GM12878 (cell line): ENCODE data around the gene DISP2. TPM values are rescaled to one million over a fixed set of nuclear protein-coding genes. Genes with fewer than 3 reads are reported as not detected.

Experiments used
- ATAC-seq: fragments of 200-7000 bp; cut with Tn5 transposase; 3 replicates; pipeline ENCODE4 v1.9.1; 2020; ENCODE audit warnings: mild to moderate bottlenecking, moderate library complexity
- BruUV-seq: library from RNA; stranded (reverse); fragments of 400-500 nt; replicated peaks from 2 replicates; lab custom pipeline; 2021; lab: Mats Ljungman, UMichigan
- CTCF ChIA-PET: fragments of 300-600 bp; sonication (Branson Sonifier 250); formaldehyde crosslinking; extraction: SDS; loops from one replicate; lab custom pipeline; 2021; ENCODE audit warnings: inconsistent platforms; lab: Yijun Ruan, JAX
- POLR2A ChIA-PET: fragments of 350-600 bp; formaldehyde crosslinking; extraction: SDS; loops from one replicate; lab custom pipeline; 2021; ENCODE audit warnings: inconsistent platforms; lab: Charles Lee
- RAD21 ChIA-PET: fragments of 300-600 bp; sonication (Branson Sonifier 250); formaldehyde crosslinking; loops from one replicate; lab custom pipeline; 2023; ENCODE audit warnings: antibody characterized with exemption; ENCODE audit not compliant: unreplicated experiment; lab: Charles Lee
- SMC1A ChIA-PET: fragments of 300-600 bp; sonication (Branson Sonifier 250); formaldehyde crosslinking; loops from one replicate; lab custom pipeline; 2023; ENCODE audit not compliant: unreplicated experiment, uncharacterized antibody; lab: Charles Lee
- DNase-seq: peaks from one replicate; pipeline ENCODE4 v3.0.0-alpha.2; 2011; ENCODE audit warnings: low read depth, low spot score
- FAIRE-seq: peaks from 3 replicates; lab custom pipeline; 2011; peaks lifted over from hg19 to GRCh38; lab: Jason Lieb, UNC
- H2AFZ ChIP-seq: 2 replicates; pipeline ENCODE4 v1.6.0; 2011; ENCODE audit warnings: low read depth, low read length, control low read depth; ENCODE audit not compliant: control insufficient read depth
- H3K27ac ChIP-seq: 2 replicates; pipeline ENCODE4 v1.5.1; 2011; ENCODE audit warnings: control low read depth; ENCODE audit not compliant: control insufficient read depth, insufficient read depth
- H3K27me3 ChIP-seq, 2 experiments: replicated peaks in 1 of 2; 2 replicates each; pipeline versions ENCODE4 v1.6.0 to v1.6.1; 2011; ENCODE audit warnings: low read length in 1 of 2; ENCODE audit not compliant: control insufficient read depth in 2 of 2, insufficient read depth in 2 of 2
- H3K36me3 ChIP-seq, 2 experiments: 2 replicates each; pipeline ENCODE4 v1.5.1; 2011; ENCODE audit warnings: low read length in 1 of 2; ENCODE audit not compliant: control insufficient read depth in 2 of 2, insufficient read depth in 2 of 2
- H3K4me1 ChIP-seq: 2 replicates; pipeline ENCODE4 v1.6.1; 2011; ENCODE audit warnings: mild to moderate bottlenecking, low read length, moderate library complexity, mixed read lengths; ENCODE audit not compliant: control insufficient read depth, insufficient read depth
- H3K4me2 ChIP-seq: 2 replicates; pipeline ENCODE4 v1.6.0; 2011; ENCODE audit warnings: control low read depth; ENCODE audit not compliant: control insufficient read depth, insufficient read depth
- H3K4me3 ChIP-seq: fragments of 200-600 bp; sonication (generic); 2 replicates; pipeline ENCODE4 v1.5.1; 2016
- H3K79me2 ChIP-seq: 2 replicates; pipeline ENCODE4 v1.6.0; 2011; ENCODE audit warnings: low read length; ENCODE audit not compliant: control insufficient read depth, insufficient read depth
- H3K9ac ChIP-seq: 2 replicates; pipeline ENCODE4 v1.8.0; 2011; ENCODE audit warnings: low read length, control low read depth, mixed read lengths; ENCODE audit not compliant: control insufficient read depth, insufficient read depth
- H3K9me3 ChIP-seq: replicated peaks from 3 replicates; pipeline ENCODE4 v1.5.1; 2011; ENCODE audit warnings: mild to moderate bottlenecking, low read length; ENCODE audit not compliant: control insufficient read depth, insufficient read depth
- H4K20me1 ChIP-seq: 2 replicates; pipeline ENCODE4 v1.6.0; 2011; ENCODE audit not compliant: control insufficient read depth, insufficient read depth
- ATF2 ChIP-seq: IDR thresholded peaks from 2 replicates; pipeline ENCODE4 v1.6.1; 2012; ENCODE audit warnings: low read length, inconsistent platforms
- CHD2 ChIP-seq: IDR thresholded peaks from 2 replicates; pipeline ENCODE4 v1.6.1; 2011; ENCODE audit warnings: low read depth, low read length, improper control_type of control experiment, borderline replicate concordance
- DPF2 ChIP-seq: fragments of 450-650 bp; IDR thresholded peaks from 2 replicates; pipeline ENCODE4 v1.6.1; 2017; ENCODE audit warnings: mild to moderate bottlenecking
- E2F4 ChIP-seq: IDR thresholded peaks from 2 replicates; pipeline ENCODE4 v1.6.1; 2012; ENCODE audit warnings: low read depth, low read length, improper control_type of control experiment
- EED ChIP-seq: sonication (generic); IDR thresholded peaks from 2 replicates; pipeline ENCODE4 v1.6.1; 2016; ENCODE audit warnings: antibody characterized with exemption, low read depth
- FOXK2 ChIP-seq: fragments of 450-650 bp; IDR thresholded peaks from 2 replicates; pipeline ENCODE4 v1.6.1; 2017; ENCODE audit warnings: mild to moderate bottlenecking, moderate library complexity
- MTA2 ChIP-seq: fragments of 450-650 bp; IDR thresholded peaks from 2 replicates; pipeline ENCODE4 v1.6.1; 2016; ENCODE audit warnings: low read depth, mild to moderate bottlenecking, moderate library complexity
- NFYB ChIP-seq: IDR thresholded peaks from 2 replicates; pipeline ENCODE4 v1.6.1; 2011; ENCODE audit warnings: low read depth, mild to moderate bottlenecking, low read length, improper control_type of control experiment, moderate library complexity; ENCODE audit not compliant: insufficient read depth
- RB1 ChIP-seq: fragments of 450-650 bp; formaldehyde crosslinking; IDR thresholded peaks from 2 replicates; pipeline ENCODE4 v1.6.1; 2017; ENCODE audit warnings: mild to moderate bottlenecking, borderline replicate concordance
- SUZ12 ChIP-seq: fragments of 200-600 bp; sonication (generic); IDR thresholded peaks from one replicate; pipeline ENCODE4 v1.6.1; 2018; ENCODE audit warnings: antibody characterized with exemption, mild to moderate bottlenecking; ENCODE audit not compliant: unreplicated experiment
- WGBS: methylation state at CpG from one replicate; pipeline ENCODE4 v1.1.6; 2016; ENCODE audit warnings: low lambda C conversion rate; ENCODE audit not compliant: insufficient replicate concordance, insufficient coverage; ENCODE audit errors: missing lambda C conversion rate; 5-methylcytosine and 5-hydroxymethylcytosine counted together
- in situ Hi-C: fragments of 300-500 bp; cut with MboI; formaldehyde crosslinking; loops from 9 replicates; pipeline ENCODE4 v1.14.3; 2018; ENCODE audit warnings: mixed read lengths
- intact Hi-C: fragments of 100-400 bp; cut with micrococcal nuclease; formaldehyde crosslinking; loops from one replicate; pipeline ENCODE4 v1.14.2; 2022; ENCODE audit not compliant: unreplicated experiment
- polyA plus RNA-seq, 11 experiments: library from polyadenylated mRNA; depleted of rRNA in 4 of 11; unstranded in 6 of 11; stranded (reverse) in 5 of 11; fragments of >200 nt; fragmentation: Nextera tagmentation in 4 of 11; fragmentation: Illumina TruSeq in 1 of 11; extraction: Ambion mirVana in 4 of 11; extraction: Trizol in 1 of 11; gene quantifications; 1 replicate in 1 of 11; 2 replicates in 10 of 11; pipeline versions ENCODE4 v1.2.1 to v1.2.3, GENCODE V29; 2011 to 2016; ENCODE audit warnings: inconsistent platforms in 2 of 11, missing spikeins in 2 of 11, low read depth in 1 of 11
- total RNA-seq, 4 experiments: library from RNA; depleted of rRNA in 3 of 4; stranded (reverse); fragments of >200 nt in 3 of 4; fragmentation: Illumina TruSeq in 1 of 4; extraction: Trizol in 1 of 4; gene quantifications; 2 replicates each; pipeline versions ENCODE4 v1.2.1 to v1.2.3, GENCODE V29; 2013 to 2021

Gene DISP2
- total and polyA plus RNA-seq, 10 of the 15 experiments (the other 5 are each of a cell fraction or from before 2014, with no cell fraction given) = under 0.01 to 0.20 (median 0.12) TPM; not detected in 7

GRCh38 chr15:40413036-40413435 is 55.0 kb downstream of the DISP2 start (continued):
- TF ChIP-seq MTA2 = no peak
- no peak for TF ChIP-seq RB1

GRCh38 chr15:40414816-40415215 is 56.8 kb downstream of the DISP2 start:
- CTCF ChIA-PET = interaction anchor here (0.9 kb wide), 1 partner anchor 70 kb away, joined by 3 read pairs; no protein-coding TSS in a partner anchor
- Histone ChIP-seq H2AFZ (no peak overlapping the region), H4K20me1 (no peaks in the 10 kb centered on the region), H3K4me2 (no peak overlapping the region), H3K27ac (no peak overlapping the region), H3K9ac (no peak overlapping the region), H3K9me3 (no peaks in the 10 kb centered on the region), H3K79me2 (no peaks in the 10 kb centered on the region), H3K36me3 (peaks cover 28 to 35% of the 10 kb centered on the region in 2 experiments), H3K4me1 (no peaks in the 10 kb centered on the region), H3K4me3 (no peak overlapping the region), H3K27me3 (no peaks in the 10 kb centered on the region)
- intact Hi-C loops = no loop called here
- FAIRE-seq (no peak), DNase-seq (no peak), ATAC-seq (no peak)
- RAD21 ChIA-PET = no interaction called here
- 98% methylated on average over 7 of the region's 7 CpGs for WGBS
- POLR2A ChIA-PET = no interaction called here
- in situ Hi-C loops = no loop called here
- TF ChIP-seq ATF2 (no peak), NFYB (no peak), EED (no peak), CHD2 (no peak), SUZ12 (no peak), FOXK2 (no peak), E2F4 (no peak), DPF2 (no peak)
- no TSS peak for BruUV-seq
- SMC1A ChIA-PET = no interaction called here
